ENCODE results near the gene NCAM1. TPM values are rescaled to one million over a fixed set of nuclear protein-coding genes. Genes with fewer than 3 reads are reported as not detected.

The NCAM1 gene
- total RNA-seq, 2 experiments from 2014 or later = 0.34 TPM; not detected in 1

- intact Hi-C loops (cut with DNase I, micrococcal nuclease) = no loop called here
Observed at GRCh38 chr11:113104691-113105251, 143.6 kb downstream of the NCAM1 start.

GRCh38 chr11:113105592-113105991 lies 144.4 kb downstream of the NCAM1 start:
- Mint-ChIP-seq H3K4me1 (ENCODE audit: low read depth) (no peaks in the 10 kb centered on the region), H3K4me3 (no peak overlapping the region), H3K27me3 (peaks cover 23% of the 10 kb centered on the region), H3K36me3 (ENCODE audit: low read depth) (no peaks in the 10 kb centered on the region), H3K9me3 (no peaks in the 10 kb centered on the region), H3K27ac (no peak overlapping the region)
- intact Hi-C loops (cut with DNase I, micrococcal nuclease) = no loop called here
- POLR2A ChIA-PET = no interaction called here
- no peak overlapping the region for H3K4me3 ChIP-seq (ENCODE audit: low read length)
- no peaks in the 10 kb centered on the region for H3K27me3 ChIP-seq (ENCODE audit: control insufficient read depth in 1 of 2, insufficient read depth in 2 of 2, low read length in 2 of 2)
- CTCF ChIA-PET = no interaction called here
- DNase-seq (no peak), ATAC-seq (ENCODE audit: poor library complexity) (no peak)
- no peaks in the 10 kb centered on the region for H3K9me3 ChIP-seq (ENCODE audit: control insufficient read depth in 1 of 2, insufficient read depth in 1 of 2, low read length in 2 of 2)
- TF ChIP-seq CTCF (IDR thresholded peaks at IDR 0.05) = no peak
- H3K4me1 ChIP-seq (ENCODE audit: insufficient read depth, low read length) = no peaks in the 10 kb centered on the region
- no peak overlapping the region for H3K27ac ChIP-seq (ENCODE audit: low read depth in 1 of 2, low read length in 2 of 2)
- H3K36me3 ChIP-seq (ENCODE audit: insufficient read depth, low read length) = no peaks in the 10 kb centered on the region

More at GRCh38 chr11:113104691-113105251, 143.6 kb downstream of the NCAM1 start:
- no peaks in the 10 kb centered on the region for H3K9me3 ChIP-seq (ENCODE audit: control insufficient read depth in 1 of 2, insufficient read depth in 1 of 2, low read length in 2 of 2)
- no peak for ATAC-seq (ENCODE audit: poor library complexity)
- ChIA-PET POLR2A (no interaction called here), CTCF (no interaction called here)
- TF ChIP-seq CTCF (IDR thresholded peaks at IDR 0.05) = no peak
- no peaks in the 10 kb centered on the region for H3K36me3 ChIP-seq (ENCODE audit: insufficient read depth, low read length)
- H3K27me3 ChIP-seq (ENCODE audit: control insufficient read depth in 1 of 2, insufficient read depth in 2 of 2, low read length in 2 of 2) = no peaks in the 10 kb centered on the region
- Mint-ChIP-seq H3K36me3 (ENCODE audit: low read depth) (no peaks in the 10 kb centered on the region), H3K9me3 (no peaks in the 10 kb centered on the region), H3K27ac (no peak overlapping the region), H3K4me3 (no peak overlapping the region), H3K4me1 (ENCODE audit: low read depth) (no peaks in the 10 kb centered on the region), H3K27me3 (peaks cover 28% of the 10 kb centered on the region)
- no peaks in the 10 kb centered on the region for H3K4me1 ChIP-seq (ENCODE audit: insufficient read depth, low read length)
- DNase-seq = no peak
- no peak overlapping the region for H3K27ac ChIP-seq (ENCODE audit: low read depth in 1 of 2, low read length in 2 of 2)
- no peak overlapping the region for H3K4me3 ChIP-seq (ENCODE audit: low read length)

- no peak for DNase-seq
- no peak overlapping the region for H3K4me3 ChIP-seq (ENCODE audit: low read length)
- no peaks in the 10 kb centered on the region for H3K9me3 ChIP-seq (ENCODE audit: control insufficient read depth in 1 of 2, insufficient read depth in 1 of 2, low read length in 2 of 2)
- H3K27ac ChIP-seq (ENCODE audit: low read depth in 1 of 2, low read length in 2 of 2) = no peak overlapping the region
- POLR2A ChIA-PET = no interaction called here
- H3K27ac Mint-ChIP-seq = no peak overlapping the region
- H3K9me3 Mint-ChIP-seq = no peaks in the 10 kb centered on the region
- H3K4me1 Mint-ChIP-seq (ENCODE audit: low read depth) = no peaks in the 10 kb centered on the region
- H3K27me3 ChIP-seq (ENCODE audit: control insufficient read depth in 1 of 2, insufficient read depth in 2 of 2, low read length in 2 of 2) = no peaks in the 10 kb centered on the region
- no peaks in the 10 kb centered on the region for H3K36me3 ChIP-seq (ENCODE audit: insufficient read depth, low read length)
- no peak for TF ChIP-seq CTCF (IDR thresholded peaks at IDR 0.05)
- H3K4me3 Mint-ChIP-seq = no peak overlapping the region
- H3K4me1 ChIP-seq (ENCODE audit: insufficient read depth, low read length) = no peaks in the 10 kb centered on the region
- intact Hi-C loops (cut with DNase I, micrococcal nuclease) = no loop called here
- ATAC-seq (ENCODE audit: poor library complexity) = no peak
- H3K27me3 Mint-ChIP-seq = peaks cover 24% of the 10 kb centered on the region
- CTCF ChIA-PET = no interaction called here
- H3K36me3 Mint-ChIP-seq (ENCODE audit: low read depth) = no peaks in the 10 kb centered on the region
Observed at GRCh38 chr11:113106507-113106906, 145.3 kb downstream of the NCAM1 start.
